Inflammatory macrophage (primary cell): ENCODE results near the gene FAM83G.
"Not testable (repeated sequence)": the region's sequence is repeated elsewhere in the genome, so short reads cannot be mapped to it uniquely, and the experiment has no call there.

ENCODE experiments used
- DNase-seq, 2 donors: peaks; one replicate each; pipeline ENCODE4 v3.0.0-alpha.2; 2020 to 2022
- total RNA-seq, 18 experiments: gene quantifications; one replicate each; lab custom pipeline; 2026; ENCODE audit warnings: mixed read lengths in 6 of 18, inconsistent platforms in 2 of 18; lab: John Stamatoyannopoulos, UW

The FAM83G gene, protein sequence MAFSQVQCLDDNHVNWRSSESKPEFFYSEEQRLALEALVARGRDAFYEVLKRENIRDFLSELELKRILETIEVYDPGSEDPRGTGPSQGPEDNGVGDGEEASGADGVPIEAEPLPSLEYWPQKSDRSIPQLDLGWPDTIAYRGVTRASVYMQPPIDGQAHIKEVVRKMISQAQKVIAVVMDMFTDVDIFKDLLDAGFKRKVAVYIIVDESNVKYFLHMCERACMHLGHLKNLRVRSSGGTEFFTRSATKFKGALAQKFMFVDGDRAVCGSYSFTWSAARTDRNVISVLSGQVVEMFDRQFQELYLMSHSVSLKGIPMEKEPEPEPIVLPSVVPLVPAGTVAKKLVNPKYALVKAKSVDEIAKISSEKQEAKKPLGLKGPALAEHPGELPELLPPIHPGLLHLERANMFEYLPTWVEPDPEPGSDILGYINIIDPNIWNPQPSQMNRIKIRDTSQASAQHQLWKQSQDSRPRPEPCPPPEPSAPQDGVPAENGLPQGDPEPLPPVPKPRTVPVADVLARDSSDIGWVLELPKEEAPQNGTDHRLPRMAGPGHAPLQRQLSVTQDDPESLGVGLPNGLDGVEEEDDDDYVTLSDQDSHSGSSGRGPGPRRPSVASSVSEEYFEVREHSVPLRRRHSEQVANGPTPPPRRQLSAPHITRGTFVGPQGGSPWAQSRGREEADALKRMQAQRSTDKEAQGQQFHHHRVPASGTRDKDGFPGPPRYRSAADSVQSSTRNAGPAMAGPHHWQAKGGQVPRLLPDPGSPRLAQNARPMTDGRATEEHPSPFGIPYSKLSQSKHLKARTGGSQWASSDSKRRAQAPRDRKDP
- total RNA-seq, result 2.2 to 19.4 (median 13.4) reads per million in 18 experiments

DNA sequence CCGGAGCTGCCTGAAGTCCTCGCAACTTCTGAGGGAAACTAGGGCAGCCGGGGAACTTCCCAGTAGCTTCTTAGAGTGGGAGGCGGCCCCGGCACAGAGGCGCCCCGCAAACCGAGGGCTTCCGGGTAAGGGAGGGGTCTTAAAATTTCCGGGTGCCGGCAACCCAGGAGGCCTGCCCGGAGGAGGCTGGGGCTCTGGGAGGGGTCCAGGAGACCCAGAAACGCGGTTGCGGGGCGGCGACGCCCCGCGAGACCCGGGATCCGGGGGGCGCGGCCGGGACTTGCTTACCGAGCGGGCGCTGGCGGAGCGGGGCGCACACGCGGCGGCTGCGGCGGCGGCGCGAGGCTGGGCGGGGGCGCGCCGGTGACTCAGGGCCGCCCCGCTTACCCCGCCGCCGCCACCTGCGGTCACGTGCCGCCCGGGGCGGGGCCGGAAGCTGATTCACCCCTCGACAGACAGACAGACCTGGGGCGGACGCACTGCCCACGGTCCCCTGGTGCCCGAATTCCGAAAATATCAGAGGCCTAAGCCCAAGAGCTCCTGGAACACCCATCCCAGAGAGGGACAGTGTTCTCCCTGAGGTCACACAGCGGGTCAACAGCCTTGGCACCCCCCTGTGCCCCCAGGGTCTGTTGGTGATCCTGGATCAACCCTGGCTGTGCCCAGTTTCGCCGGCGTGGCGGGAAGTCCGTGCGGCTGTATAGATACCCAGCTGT lies at the start of gene FAM83G:
Gene FAM83G (minus strand): TSS at position 344 of the 716 bp plus-strand sequence. CDS start 723 bp downstream, outside the sequence.
- peak; percentile 42 to 79 for DNase-seq

DNA sequence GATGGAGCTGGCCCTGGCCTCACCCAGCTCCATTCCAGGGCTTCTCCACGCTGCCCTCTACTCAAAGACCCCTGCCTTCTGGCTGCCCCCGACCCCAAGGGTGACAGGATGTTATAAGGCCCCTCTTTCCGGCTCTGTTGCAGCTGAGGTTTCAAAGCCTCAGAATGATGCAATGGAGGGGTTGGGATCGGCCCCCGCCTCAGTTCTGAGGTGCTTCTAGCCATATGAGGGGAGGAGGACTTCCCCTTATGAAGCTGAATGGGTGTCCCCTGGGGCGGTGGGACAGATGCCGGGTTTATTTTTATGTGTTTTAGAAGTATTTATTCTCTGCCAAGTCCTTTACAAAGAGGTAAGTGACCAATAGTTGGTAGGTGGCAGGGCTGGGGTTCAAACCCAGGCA lies 44.3 kb upstream of the FAM83G start:
- DNase-seq, result not testable (repeated sequence)

DNA sequence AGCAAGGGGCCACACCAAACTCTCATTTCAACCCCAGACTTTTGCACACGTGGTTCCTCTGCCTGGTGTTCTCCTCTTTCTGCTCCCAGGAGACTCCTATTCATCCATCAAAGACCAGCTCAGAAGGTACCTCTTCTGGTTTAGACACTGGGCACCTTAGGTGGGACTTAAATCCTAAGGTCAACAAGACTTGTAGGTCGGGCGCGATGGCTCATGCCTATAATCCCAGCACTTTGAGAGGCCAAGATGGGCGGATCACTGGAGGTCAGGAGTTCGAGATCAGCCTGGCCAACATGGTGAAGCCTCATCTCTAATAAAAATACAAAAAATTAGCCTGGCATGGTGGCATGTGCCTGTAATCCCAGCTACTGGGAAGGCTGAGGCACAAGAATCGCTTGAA lies 42.9 kb upstream of the FAM83G start:
- not testable (repeated sequence) for DNase-seq

DNA sequence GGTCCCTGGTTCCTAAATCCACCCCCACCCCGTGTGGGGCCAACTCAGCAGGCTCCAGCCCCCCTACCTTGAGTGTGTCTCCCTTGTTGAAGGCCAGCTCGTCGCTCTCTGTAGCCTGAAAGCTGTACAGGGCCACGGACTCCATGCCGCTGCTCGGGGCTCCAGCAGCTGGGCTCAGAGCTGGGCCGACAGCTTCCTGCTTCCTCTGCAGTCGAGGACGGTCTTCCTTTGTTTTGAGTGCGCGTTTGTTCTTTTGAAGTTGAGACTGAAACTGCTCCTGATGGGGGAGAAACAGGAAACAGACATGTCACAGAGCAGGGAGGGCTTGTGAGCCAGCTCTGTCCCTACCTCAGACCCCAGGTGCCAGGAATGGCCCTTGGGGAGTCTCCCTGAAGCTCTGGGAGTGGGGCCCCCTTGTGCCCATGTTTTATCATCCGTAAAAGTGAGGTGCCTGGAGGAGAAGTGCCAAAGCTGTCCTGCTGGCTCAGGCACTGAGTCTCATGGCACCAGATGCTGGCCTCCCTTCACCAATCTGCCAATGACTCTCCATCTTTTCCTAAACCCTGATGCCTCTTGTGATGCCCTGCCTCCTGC lies 42.3 kb upstream of the FAM83G start, which contains the start of gene GRAP:
Gene GRAP (minus strand): TSS at position 176 of the 594 bp plus-strand sequence. CDS start 31 bp downstream, at position 145.
- DNase-seq, result not testable (repeated sequence)

DNA sequence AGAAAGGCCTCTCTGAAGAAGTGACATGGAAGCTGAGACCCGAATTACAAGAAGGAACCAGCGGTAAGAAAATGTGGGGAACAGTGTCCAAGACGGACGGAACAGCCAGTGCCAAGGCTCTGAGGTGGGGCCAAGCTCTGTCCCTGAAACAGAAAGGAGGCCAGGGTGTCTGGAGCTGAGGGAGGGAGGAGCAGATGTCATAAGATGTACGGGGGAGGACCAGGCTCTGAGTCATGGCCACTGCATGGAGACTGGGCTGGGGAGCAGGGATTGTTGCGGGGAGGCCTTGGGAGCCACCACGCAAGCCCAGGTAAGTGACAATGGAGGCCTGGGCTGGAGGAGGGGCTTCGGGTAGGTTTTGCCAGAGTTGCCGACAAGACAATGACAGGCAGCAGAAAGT lies 40.1 kb upstream of the FAM83G start:
- not testable (repeated sequence) for DNase-seq

DNA sequence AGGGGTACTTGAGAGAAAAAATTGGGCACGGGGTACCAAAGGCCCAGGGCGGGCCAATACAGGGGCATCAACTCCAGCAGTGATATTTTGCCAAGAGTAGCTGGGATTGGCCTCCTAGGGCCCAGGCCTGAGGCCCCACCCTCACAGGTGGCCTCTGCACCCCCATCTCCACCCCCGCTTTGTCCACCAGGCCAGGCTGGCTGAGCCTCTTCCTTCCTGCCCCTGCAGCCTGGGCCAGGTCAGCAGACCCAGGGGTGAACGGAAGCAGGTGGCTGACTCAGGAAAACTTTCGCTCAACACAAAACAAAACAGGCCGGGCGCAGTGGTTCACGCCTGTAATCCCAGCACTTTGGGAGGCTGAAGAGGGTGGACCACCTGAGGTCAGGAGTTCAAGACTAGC lies 38.5 kb upstream of the FAM83G start:
- DNase-seq, result not testable (repeated sequence)

DNA sequence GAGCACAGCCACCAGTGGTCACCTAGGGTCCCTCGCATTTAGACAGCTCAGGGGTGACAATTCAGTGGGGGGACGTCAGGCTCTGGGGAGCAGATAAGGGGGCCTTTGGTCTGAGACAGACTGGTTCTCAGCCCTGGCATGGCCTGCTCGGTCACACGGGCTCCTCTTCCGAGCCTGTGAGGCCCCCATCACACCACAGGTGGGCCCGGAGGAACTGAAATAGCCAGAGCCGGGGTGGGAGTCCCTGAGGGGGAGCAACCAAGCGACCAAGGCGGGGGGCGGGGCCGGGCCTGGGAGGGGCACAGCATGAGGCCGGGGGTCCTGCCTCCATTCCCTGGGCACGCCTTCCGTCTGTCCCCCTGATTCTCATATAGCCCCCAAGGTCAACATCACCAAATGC lies 37.8 kb upstream of the FAM83G start:
- DNase-seq, result not testable (repeated sequence)

DNA sequence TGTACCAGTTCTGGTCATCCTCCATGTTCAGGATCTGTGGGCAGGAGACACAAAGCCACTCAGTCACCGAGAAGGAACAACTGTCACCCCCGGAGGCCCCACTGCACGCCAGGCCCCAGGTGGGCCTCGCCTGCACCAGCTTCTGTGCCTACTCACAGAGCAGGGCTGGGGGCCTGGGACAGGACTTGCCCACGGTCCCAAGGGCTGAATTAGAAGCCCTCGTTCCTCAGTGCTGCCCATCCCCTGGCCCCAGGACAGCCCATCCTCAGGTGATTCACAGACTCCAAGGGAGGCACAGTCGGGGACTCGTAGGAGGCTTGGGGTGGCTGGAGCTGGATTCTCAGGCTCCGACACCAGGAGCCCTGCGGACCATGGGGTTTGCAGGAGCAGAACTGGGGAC lies 37.3 kb upstream of the FAM83G start:
- DNase-seq, result not testable (repeated sequence)

DNA sequence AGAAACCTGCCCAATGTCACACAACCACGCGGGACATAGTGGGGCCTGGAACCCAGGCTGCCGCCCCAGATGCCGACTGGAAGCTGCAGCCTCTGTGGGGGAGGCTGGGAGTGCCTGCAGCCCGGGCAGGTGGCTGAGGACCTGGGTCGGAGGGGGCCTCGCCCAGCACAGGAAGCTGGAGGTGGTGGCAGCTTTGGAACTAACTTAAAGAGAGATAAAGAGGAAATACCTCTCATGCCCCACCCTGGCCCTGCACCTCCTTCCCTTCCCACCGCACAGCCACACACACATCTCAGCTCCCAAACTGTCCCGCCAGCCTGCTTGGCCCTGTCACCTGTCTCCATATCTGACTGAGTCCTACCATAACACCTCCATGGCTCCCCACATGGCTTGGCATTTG lies 35.8 kb upstream of the FAM83G start:
- not testable (repeated sequence) for DNase-seq

DNA sequence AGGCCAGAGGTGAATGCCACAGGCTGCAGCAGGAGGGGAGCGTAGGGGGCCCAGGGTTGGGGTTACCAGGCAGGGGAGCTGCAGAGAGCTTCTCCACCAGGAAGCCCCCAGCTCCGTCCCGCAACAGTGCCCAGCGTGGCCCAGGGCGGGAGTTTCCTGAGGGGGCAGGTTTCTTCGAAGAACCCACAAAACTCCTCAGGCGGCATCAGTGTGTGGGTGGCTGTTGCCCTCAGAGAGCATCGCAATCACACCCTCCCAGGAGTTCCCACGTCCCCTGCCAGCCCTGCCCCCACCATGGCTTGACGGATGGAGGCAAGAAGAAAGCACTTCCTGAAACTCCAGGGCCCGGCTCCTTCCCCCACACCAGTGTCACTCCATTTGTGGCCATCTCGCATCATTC lies 34.2 kb upstream of the FAM83G start:
- DNase-seq, result not testable (repeated sequence)

DNA sequence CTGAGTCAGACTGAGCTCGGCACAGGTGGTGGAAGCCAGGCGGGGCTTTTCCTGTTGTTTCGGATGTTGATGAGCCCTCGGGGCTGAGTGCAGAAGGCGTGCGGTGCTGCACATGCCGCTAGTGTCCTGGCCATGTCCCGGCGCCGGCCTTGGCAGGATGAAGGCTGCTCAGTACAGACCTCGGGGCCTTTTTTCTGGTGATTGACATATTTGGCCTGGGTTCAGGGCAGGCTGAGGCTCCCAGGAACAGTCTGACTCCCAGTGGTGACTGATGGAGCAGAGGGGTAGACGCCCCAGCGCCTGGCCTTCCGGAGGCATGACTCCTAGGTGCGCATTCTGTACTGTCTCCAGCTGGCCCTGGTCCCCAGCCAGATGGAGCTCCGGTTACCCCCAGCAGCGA lies 33.4 kb upstream of the FAM83G start:
- DNase-seq, result not testable (repeated sequence)

DNA sequence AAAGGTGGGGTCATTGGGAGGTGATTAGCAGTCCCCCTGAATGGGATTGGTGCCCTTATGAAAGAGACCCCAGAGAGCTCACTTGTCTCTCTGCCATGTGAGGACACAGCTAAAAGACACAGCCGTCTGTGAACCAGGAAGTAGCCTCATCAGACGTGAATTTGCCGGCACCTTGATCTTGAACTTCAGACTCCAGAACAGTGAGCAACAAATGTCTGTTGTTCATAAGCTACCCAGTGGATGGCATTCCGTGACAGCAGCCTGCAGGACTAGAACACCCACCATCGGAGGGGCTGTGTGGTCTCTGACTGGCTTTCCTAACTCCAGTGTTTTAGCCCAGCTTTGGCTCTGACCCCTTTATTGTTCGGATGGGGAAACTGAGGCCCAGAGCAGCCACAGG lies 33.0 kb upstream of the FAM83G start:
- DNase-seq, result not testable (repeated sequence)

DNA sequence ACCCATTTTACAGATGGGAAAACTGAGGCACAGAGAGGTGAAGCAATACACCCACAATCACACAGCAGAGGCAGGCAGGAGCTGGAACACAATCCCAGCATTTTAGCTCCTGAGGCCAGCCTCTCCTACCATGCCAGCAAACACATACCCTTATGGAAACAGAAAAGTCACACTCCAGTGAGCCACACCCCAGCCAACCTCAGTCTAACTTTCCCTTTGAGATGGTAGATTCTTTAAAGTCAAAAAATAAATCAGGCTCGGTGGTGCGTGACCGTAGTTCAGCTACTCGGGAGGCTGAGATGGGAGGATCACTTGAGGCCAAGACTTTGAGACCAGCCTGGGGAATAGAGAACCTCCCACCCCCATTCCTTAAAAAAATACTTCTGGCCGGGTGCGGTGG lies 31.6 kb upstream of the FAM83G start:
- DNase-seq, result not testable (repeated sequence)

DNA sequence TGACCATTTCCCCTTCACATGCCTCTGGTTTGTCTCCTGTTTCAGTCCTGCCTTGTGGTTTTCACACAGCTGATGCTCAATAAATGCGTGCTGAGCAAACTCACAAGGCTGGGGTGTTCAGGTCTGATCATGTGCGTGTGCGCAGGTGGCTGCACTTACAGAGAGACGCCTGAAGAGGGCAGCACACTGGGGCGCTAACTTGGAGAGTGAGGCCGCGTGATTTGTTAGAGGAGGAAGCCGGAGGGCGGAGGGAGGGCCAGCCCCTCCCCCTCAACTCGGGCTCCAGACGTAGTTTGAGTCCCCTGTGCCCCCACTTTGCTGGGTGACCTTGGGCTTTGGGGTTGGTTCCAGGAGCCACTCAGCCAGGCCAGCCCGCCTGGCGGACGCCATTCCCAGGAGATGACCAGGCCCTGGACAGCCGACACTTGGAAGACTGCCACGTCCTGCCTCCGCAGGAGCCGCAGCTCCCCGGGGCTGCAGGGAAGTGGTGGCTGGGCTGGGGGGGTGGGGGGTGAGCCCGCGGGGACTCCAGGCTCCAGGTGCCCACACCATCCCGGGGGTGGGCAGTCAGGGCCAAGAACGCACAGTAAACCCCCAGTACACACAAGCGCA lies 27.9 kb upstream of the FAM83G start:
- DNase-seq, result not testable (repeated sequence)

DNA sequence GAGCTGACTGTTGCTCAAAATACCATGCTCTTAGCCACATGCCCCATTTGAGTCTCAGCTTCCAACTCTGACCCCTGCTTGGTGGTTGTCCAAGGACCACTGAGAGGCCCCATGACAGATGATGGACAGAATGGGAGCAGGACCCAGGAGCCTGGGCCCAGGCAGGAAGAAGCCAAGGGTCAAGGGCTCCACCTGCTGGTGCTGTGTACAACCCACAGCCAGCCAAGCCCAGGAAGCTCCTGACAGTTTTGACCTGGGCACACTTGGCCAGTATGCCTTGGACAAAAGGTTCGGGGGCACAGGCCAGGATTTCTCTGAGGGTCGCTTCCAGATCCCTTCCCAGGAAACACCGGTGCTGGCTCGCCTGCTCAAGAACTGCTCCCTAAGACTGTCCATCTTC lies 27.2 kb upstream of the FAM83G start:
- not testable (repeated sequence) for DNase-seq

DNA sequence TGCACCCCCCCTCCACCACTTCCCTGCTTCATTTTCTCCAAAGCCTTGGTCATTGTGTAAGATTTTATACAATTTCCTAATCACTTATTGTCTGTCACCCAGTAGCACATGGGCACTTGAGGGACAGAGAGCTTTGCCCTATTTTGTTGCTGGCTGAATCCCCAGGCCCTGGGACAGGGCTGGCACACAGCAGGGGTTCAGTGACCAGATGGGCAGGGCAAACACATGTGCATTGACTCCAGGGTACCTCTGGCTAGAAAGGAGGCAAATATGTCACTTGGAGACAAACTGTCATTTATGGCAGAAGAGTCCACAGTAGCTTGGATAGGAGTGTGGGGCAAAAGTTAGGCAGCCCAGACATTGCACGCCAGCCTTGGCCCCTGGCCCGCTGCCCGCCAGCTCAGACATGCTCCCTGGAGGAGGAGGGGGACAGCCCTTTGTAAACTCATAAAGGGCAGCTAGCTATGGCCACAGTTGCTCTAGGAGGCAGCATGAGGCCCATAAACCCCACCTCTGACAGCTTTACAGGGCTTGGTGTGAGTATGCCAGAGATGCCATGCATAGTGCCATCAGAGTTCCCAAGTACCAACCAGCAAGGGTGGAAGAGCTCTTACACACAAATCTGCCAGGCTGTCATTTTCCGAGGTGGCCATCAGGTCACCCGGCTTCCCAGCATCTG lies 26.3 kb upstream of the FAM83G start:
- DNase-seq, result not testable (repeated sequence)

DNA sequence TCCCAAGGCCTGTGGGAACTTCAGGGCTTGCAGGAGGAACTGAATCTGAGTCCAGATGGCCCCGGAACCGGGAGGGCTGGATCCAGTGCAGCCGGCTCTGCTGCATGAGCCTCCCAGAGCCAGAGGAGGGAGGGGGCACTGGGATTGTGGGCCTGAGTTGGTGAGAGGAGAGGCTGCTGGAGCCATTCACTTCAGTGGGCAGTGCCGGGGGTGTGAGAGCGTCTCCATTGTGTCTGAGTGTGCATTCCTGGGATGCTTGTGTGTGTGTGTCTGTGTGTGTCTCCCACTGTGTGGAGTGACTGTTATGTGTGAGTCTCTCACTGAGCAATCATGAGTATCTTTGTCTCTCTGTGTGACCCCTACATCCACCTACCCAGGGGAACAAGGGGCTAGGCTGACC lies 25.2 kb upstream of the FAM83G start:
- DNase-seq, result not testable (repeated sequence)

DNA sequence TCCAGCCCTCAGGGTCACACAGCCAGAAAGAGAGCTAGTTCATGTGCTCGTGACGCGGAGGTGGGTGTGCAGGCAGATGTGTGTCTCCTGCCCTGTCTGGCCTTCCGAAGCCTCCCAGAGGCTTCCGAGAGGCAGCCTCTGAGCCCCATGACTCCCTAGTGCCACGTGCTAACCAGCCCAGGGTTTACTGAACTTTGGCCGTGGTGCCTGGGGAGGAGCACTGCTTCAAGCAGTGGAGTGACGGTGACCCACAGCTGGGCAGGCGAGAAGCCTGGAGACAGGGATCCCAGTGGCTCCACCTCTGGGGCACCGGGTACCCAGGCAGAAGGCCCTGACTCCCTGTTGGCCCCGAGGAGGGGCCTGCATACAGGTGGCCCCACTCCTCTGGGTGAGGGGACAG lies 24.1 kb upstream of the FAM83G start:
- not testable (repeated sequence) for DNase-seq

DNA sequence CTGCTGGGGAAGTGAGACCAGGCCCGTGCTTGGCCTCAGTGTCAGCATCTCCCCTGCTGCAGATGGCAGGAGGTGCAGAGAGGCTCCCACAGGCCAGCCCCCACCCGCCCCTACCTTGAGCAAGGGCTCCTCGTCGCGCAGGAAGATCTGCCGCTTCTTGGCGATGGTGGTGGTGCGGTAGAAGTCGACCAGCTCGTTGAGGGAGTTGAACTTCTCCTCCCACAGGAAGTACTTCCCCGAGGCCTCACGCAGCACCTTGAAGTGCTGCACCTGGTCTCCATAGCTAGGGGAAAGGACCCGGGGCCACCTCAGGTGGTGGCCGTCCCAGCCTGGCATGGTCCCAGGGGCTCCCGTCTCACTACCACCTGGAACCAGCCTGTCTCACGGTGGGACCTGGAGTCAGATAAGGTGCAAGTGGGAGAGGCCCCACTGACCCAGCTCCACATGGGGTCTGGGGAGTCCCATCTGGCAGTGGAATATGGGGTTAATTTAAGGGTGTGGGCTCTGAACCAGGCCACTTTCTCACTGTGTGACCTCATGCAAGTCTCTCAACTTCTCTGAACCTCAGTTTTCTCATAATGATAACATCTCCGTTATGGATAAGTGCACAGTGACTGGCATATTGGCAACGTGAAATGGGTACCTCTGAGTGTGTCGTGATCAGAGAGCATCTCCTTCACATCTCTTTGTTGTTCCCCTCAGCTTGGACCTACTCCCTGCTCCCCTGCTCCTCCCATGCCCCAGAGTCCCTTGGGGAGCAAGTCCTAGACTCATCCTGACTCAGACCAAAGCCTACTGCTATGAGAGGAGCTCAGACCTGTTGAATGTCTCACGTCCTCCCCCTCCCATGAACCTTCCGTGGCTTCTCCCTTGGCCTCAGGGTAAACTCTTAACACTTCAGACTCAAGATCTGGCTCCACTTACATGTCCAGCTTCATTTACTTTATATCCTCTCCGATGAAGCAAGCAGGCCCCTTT lies 19.8 kb upstream of the FAM83G start:
- DNase-seq, result no peak
